Measurements from ENCODE around the gene MAML1.

The MAML1 gene

DNA sequence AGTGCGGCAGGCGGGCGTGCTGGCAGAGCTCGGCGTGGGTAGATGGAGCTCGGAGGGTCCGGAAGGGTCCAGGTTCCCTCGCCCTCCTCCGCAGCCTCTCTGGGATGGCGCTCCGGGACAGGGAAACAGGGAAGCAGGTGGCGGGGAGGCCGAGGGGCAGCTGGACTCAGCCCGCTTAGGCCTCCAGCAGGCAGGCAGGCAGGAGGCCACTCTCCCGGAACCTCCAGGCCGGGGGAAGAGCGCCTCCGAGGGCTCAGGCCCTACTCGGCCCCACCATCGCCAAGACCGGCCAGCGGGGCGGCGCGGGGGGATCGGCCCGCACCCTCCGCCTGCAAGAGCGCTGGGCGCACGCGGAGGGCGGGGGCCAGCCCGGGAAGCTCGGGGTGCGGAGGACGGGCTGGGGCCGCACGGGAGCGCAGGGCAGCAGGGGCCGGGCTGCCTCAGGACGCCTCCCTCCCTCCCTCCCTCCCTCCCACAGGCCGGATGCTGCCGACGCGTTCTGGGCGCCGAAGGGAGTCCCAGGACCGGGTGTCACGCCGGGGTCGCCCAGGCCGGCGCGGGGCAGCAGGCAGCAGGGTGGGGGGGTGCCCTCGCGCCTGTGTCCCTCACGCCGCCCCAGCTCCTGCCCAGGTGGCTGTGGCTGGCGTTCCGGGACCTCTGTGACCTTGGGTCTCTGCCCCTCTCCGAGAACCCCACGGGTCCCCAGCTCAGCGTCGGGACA is 73.1 kb downstream of the MAML1 start:
- peaks cover 4 to 49% (median 42%) of the 10 kb centered on the region in 4 experiments for H3K4me1 ChIP-seq (ENCODE audit: control extremely low read depth in 1 of 4, control insufficient read depth in 4 of 4, insufficient read depth in 4 of 4, low read length in 3 of 4)

GRCh38 chr5:179806250-179807048 is 73.8 kb downstream of the MAML1 start, which contains the start of gene MGAT4B:
Gene MGAT4B (minus strand): TSS chr5:179806866. CDS start chr5:179806583, 283 bp downstream.
- DNase-seq, result peak in 2 of 3 donors; percentile 74 to 82
- 0% methylated on average over 47 of the region's 108 CpGs for whole genome bisulfite sequencing (ENCODE audit: insufficient coverage)
- Histone ChIP-seq H3K9me3 (ENCODE audit: control extremely low read depth in 1 of 5, control insufficient read depth in 4 of 5, insufficient read depth in 2 of 5, low read depth in 1 of 5, low read length in 4 of 5) (no peaks in the 10 kb centered on the region), H3K36me3 (ENCODE audit: control insufficient read depth in 4 of 4, insufficient read depth in 4 of 4, low read length in 3 of 4) (peaks cover 0 to 7% (median under 1%) of the 10 kb centered on the region in 4 experiments), H3K27me3 (replicated peaks in 2 of 5; ENCODE audit: control insufficient read depth in 4 of 5, insufficient read depth in 5 of 5, low read length in 4 of 5) (no peaks in the 10 kb centered on the region), H3K4me1 (ENCODE audit: control extremely low read depth in 1 of 4, control insufficient read depth in 4 of 4, insufficient read depth in 4 of 4, low read length in 3 of 4) (peaks cover 4 to 49% (median 41%) of the 10 kb centered on the region in 4 experiments), H3K27ac (ENCODE audit: insufficient read depth in 1 of 2, low read depth in 1 of 2, low read length in 2 of 2, poor library complexity in 1 of 2, severe bottlenecking in 2 of 2) (peak within 1 kb of the TSS in 1 of 2 experiments; percentile 64), H3K4me3 (ENCODE audit: control insufficient read depth in 1 of 7, extremely low read depth in 1 of 7, insufficient read depth in 4 of 7, low read depth in 2 of 7, low read length in 6 of 7) (peak within 1 kb of the TSS; percentile 65 to 83 (median 75))
- CTCF ChIA-PET, result interaction anchor here (1.5 kb wide), 1 partner anchor 11 kb away, joined by 4 read pairs; no protein-coding TSS in a partner anchor
- POLR2A ChIA-PET, result interaction anchor here (0.6 to 9.1 kb wide), 4 partner anchors 13 to 36 kb away, joined by 3 to 131 read pairs (median 4); partner anchors contain the start of gene SQSTM1

More for the DNA sequence above, 73.1 kb downstream of the MAML1 start:
- DNase-seq, result peak in 2 of 3 donors; percentile 55 to 68
- H3K9me3 ChIP-seq (ENCODE audit: control extremely low read depth in 1 of 5, control insufficient read depth in 4 of 5, insufficient read depth in 2 of 5, low read depth in 1 of 5, low read length in 4 of 5), result no peaks in the 10 kb centered on the region
- H3K36me3 ChIP-seq (ENCODE audit: control insufficient read depth in 4 of 4, insufficient read depth in 4 of 4, low read length in 3 of 4), result peaks cover 0 to 14% (median 4%) of the 10 kb centered on the region in 4 experiments
- ChIA-PET POLR2A (interaction anchor here (0.7 to 9.1 kb wide), 4 partner anchors 9 to 22 kb away, joined by 3 to 131 read pairs (median 4); partner anchors contain the start of gene SQSTM1), CTCF (interaction anchor here (0.9 to 1.5 kb wide), 2 partner anchors 10 to 14 kb away, joined by 4 read pairs; no protein-coding TSS in a partner anchor)
- H3K27me3 ChIP-seq (replicated peaks in 2 of 5; ENCODE audit: control insufficient read depth in 4 of 5, insufficient read depth in 5 of 5, low read length in 4 of 5), result no peaks in the 10 kb centered on the region
- H3K4me3 ChIP-seq (ENCODE audit: control insufficient read depth in 1 of 7, extremely low read depth in 1 of 7, insufficient read depth in 4 of 7, low read depth in 2 of 7, low read length in 6 of 7), result peak overlapping the region; percentile 65 to 83 (median 75)
- H3K27ac ChIP-seq (ENCODE audit: insufficient read depth in 1 of 2, low read depth in 1 of 2, low read length in 2 of 2, poor library complexity in 1 of 2, severe bottlenecking in 2 of 2), result peak overlapping the region in 1 of 2 experiments; percentile 64
- WGBS (ENCODE audit: insufficient coverage), result 16% methylated on average over 41 of the region's 65 CpGs

DNA sequence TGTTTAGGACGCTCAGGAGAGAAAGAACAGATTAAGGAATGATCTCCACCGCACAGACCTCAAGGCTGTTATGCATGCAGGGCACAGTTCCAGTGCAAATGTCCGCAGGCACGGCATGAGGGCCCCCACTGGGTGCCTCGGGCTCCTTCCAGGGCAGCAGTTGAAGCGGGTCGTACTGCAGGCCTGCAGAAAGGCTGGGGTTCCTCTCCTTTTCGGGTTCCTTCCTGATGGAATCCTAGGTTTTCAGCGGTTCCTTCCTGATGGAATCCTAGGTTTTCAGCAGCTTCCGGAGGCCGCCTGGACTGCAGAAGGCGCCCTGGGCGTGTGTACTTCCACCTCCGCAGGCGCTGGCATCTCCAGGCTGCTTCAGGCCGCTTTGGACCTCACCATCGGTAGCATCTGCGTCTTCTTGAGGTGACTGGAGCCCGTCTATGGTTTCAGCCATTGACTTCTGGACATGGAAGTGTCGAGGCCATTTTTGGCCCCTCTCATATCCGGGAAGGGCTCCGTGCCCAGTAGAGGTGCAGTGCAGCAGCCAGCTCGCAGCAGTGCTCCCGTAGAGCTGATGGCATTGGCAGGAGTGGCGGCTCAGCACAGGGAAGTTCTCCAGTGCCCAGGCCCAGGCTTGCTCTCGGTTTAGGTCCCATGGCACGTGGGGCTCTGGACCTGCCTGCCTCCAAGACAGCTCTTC is 79.7 kb downstream of the MAML1 start:
- DNase-seq, result no peak
- 98% methylated on average over 26 of the region's 27 CpGs for WGBS (ENCODE audit: insufficient coverage)
- peaks cover 0 to 15% (median 8%) of the 10 kb centered on the region in 4 experiments for H3K4me1 ChIP-seq (ENCODE audit: control extremely low read depth in 1 of 4, control insufficient read depth in 4 of 4, insufficient read depth in 4 of 4, low read length in 3 of 4)
- H3K27me3 ChIP-seq (replicated peaks in 2 of 5; ENCODE audit: control insufficient read depth in 4 of 5, insufficient read depth in 5 of 5, low read length in 4 of 5), result no peaks in the 10 kb centered on the region
- ChIA-PET CTCF (interaction anchor here (0.6 to 5.8 kb wide), 5 partner anchors 9 to 121 kb away, joined by 3 to 39 read pairs (median 5); no protein-coding TSS in a partner anchor), POLR2A (no interaction called here)
- peaks cover 0 to 32% (median 10%) of the 10 kb centered on the region in 4 experiments for H3K36me3 ChIP-seq (ENCODE audit: control insufficient read depth in 4 of 4, insufficient read depth in 4 of 4, low read length in 3 of 4)
- H3K9me3 ChIP-seq (ENCODE audit: control extremely low read depth in 1 of 5, control insufficient read depth in 4 of 5, insufficient read depth in 2 of 5, low read depth in 1 of 5, low read length in 4 of 5), result peaks cover 0 to 2% (median 0%) of the 10 kb centered on the region in 5 experiments
- H3K4me3 ChIP-seq (ENCODE audit: control insufficient read depth in 1 of 7, extremely low read depth in 1 of 7, insufficient read depth in 4 of 7, low read depth in 2 of 7, low read length in 6 of 7), result no peak overlapping the region
- H3K27ac ChIP-seq (ENCODE audit: insufficient read depth in 1 of 2, low read depth in 1 of 2, low read length in 2 of 2, poor library complexity in 1 of 2, severe bottlenecking in 2 of 2), result peak overlapping the region in 1 of 2 experiments; percentile 34

DNA sequence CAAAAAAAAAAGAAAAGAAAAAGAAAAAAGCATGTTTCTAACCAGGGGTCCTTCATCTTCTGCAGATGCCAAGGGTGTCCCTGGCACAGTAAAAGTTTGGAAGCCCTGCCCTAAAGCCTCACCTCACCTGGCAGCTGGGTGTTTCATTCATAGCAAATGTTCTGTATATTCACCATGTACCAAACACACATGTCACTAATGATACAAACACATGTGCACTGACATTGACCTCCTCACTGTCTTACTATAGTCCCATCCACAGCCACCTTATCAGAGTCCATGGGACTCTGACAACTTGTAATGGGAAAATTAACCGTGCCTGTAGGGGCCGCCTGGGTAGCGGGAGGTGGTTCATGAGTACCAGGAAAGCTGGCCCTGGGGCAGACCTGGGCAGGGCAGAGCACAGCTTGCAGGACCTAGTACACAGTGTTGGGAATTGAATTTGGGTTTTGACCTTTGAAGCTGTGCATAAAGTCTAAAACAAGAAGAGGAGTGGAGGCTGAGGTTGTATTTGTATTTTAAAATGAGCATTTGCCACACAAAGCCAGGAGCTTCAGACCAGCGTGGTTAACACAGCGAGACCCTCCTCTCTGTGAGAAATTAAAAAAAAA is 80.5 kb downstream of the MAML1 start:
- POLR2A ChIA-PET, result no interaction called here
- Histone ChIP-seq H3K27ac (ENCODE audit: insufficient read depth in 1 of 2, low read depth in 1 of 2, low read length in 2 of 2, poor library complexity in 1 of 2, severe bottlenecking in 2 of 2) (no peak overlapping the region), H3K27me3 (replicated peaks in 2 of 5; ENCODE audit: control insufficient read depth in 4 of 5, insufficient read depth in 5 of 5, low read length in 4 of 5) (no peaks in the 10 kb centered on the region), H3K36me3 (ENCODE audit: control insufficient read depth in 4 of 4, insufficient read depth in 4 of 4, low read length in 3 of 4) (peaks cover 0 to 32% (median 10%) of the 10 kb centered on the region in 4 experiments), H3K4me1 (ENCODE audit: control extremely low read depth in 1 of 4, control insufficient read depth in 4 of 4, insufficient read depth in 4 of 4, low read length in 3 of 4) (peaks cover 0 to 16% (median 13%) of the 10 kb centered on the region in 4 experiments), H3K4me3 (ENCODE audit: control insufficient read depth in 1 of 7, extremely low read depth in 1 of 7, insufficient read depth in 4 of 7, low read depth in 2 of 7, low read length in 6 of 7) (no peak overlapping the region), H3K9me3 (ENCODE audit: control extremely low read depth in 1 of 5, control insufficient read depth in 4 of 5, insufficient read depth in 2 of 5, low read depth in 1 of 5, low read length in 4 of 5) (peaks cover 0 to 2% (median 0%) of the 10 kb centered on the region in 5 experiments)
- no peak for DNase-seq
- 100% methylated on average over 2 of the region's 5 CpGs for WGBS (ENCODE audit: insufficient coverage)
- CTCF ChIA-PET, result interaction anchor here (0.6 to 5.8 kb wide), 8 partner anchors 9 to 122 kb away, joined by 3 to 39 read pairs (median 4); partner anchors contain the start of gene LTC4S

DNA sequence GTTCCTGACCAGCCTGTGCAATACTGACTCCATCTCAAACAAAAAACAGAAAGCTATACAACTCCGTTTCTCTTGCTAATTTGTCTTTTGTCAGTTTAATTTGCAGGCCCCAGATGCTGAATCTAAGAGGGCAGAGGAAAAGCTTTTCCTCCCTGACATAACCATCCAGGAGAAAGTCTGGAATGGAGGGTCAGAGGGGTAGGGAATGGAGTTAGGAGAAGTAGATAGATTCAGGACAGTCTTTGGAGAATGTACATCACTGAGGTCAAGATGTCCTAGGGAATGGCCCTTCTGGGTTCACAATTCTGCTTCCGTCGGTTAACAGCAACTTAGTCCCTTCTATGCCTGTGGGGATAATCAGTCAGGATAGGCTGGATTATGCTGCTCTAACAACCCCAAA is 81.5 kb downstream of the MAML1 start:
- POLR2A ChIA-PET, result no interaction called here
- Histone ChIP-seq H3K36me3 (ENCODE audit: control insufficient read depth in 4 of 4, insufficient read depth in 4 of 4, low read length in 3 of 4) (peaks cover 0 to 32% (median 10%) of the 10 kb centered on the region in 4 experiments), H3K4me3 (ENCODE audit: control insufficient read depth in 1 of 7, extremely low read depth in 1 of 7, insufficient read depth in 4 of 7, low read depth in 2 of 7, low read length in 6 of 7) (no peak overlapping the region), H3K9me3 (ENCODE audit: control extremely low read depth in 1 of 5, control insufficient read depth in 4 of 5, insufficient read depth in 2 of 5, low read depth in 1 of 5, low read length in 4 of 5) (peaks cover 0 to 2% (median 0%) of the 10 kb centered on the region in 5 experiments), H3K4me1 (ENCODE audit: control extremely low read depth in 1 of 4, control insufficient read depth in 4 of 4, insufficient read depth in 4 of 4, low read length in 3 of 4) (peaks cover 0 to 26% (median 23%) of the 10 kb centered on the region in 4 experiments), H3K27ac (ENCODE audit: insufficient read depth in 1 of 2, low read depth in 1 of 2, low read length in 2 of 2, poor library complexity in 1 of 2, severe bottlenecking in 2 of 2) (no peak overlapping the region), H3K27me3 (replicated peaks in 2 of 5; ENCODE audit: control insufficient read depth in 4 of 5, insufficient read depth in 5 of 5, low read length in 4 of 5) (no peaks in the 10 kb centered on the region)
- CTCF ChIA-PET, result interaction anchor here (1.2 to 5.8 kb wide), 6 partner anchors 8 to 20 kb away, joined by 3 to 39 read pairs (median 4); partner anchors contain the start of gene LTC4S
- WGBS (ENCODE audit: insufficient coverage), result no CpG with 5 or more reads among the region's 3 CpGs
- no peak for DNase-seq
